Nephron progenitor cell (in vitro differentiated cells): ENCODE data around the gene EPN1.

ENCODE experiments used
- DNase-seq: peaks from one replicate; pipeline ENCODE4 v3.0.0; 2021
- H3K27ac Mint-ChIP-seq: 2 replicates; pipeline ENCODE4 v1.8.0; 2021; ENCODE audit warnings: mild to moderate bottlenecking, moderate library complexity, mixed read lengths
- H3K27me3 Mint-ChIP-seq: 2 replicates; pipeline ENCODE4 v1.8.0; 2021; ENCODE audit warnings: mild to moderate bottlenecking, low read depth, mixed read lengths; ENCODE audit not compliant: poor library complexity
- H3K36me3 Mint-ChIP-seq: 2 replicates; pipeline ENCODE4 v1.8.0; 2021; ENCODE audit warnings: low read depth, mixed read lengths
- H3K4me1 Mint-ChIP-seq: 2 replicates; pipeline ENCODE4 v1.8.0; 2021; ENCODE audit warnings: mixed read lengths
- H3K4me3 Mint-ChIP-seq: 2 replicates; pipeline ENCODE4 v1.8.0; 2021; ENCODE audit warnings: mild to moderate bottlenecking, moderate library complexity, mixed read lengths
- H3K9me3 Mint-ChIP-seq: 2 replicates; pipeline ENCODE4 v1.8.0; 2021; ENCODE audit warnings: mild to moderate bottlenecking, moderate library complexity, mixed read lengths
- TF ChIP-seq, protein P1 (sequence below): fragments of 200-600 bp; sonication (generic); IDR thresholded peaks from 2 replicates; pipeline ENCODE4 v1.5.0; 2021; ENCODE audit warnings: antibody characterized with exemption

The EPN1 gene

DNA sequence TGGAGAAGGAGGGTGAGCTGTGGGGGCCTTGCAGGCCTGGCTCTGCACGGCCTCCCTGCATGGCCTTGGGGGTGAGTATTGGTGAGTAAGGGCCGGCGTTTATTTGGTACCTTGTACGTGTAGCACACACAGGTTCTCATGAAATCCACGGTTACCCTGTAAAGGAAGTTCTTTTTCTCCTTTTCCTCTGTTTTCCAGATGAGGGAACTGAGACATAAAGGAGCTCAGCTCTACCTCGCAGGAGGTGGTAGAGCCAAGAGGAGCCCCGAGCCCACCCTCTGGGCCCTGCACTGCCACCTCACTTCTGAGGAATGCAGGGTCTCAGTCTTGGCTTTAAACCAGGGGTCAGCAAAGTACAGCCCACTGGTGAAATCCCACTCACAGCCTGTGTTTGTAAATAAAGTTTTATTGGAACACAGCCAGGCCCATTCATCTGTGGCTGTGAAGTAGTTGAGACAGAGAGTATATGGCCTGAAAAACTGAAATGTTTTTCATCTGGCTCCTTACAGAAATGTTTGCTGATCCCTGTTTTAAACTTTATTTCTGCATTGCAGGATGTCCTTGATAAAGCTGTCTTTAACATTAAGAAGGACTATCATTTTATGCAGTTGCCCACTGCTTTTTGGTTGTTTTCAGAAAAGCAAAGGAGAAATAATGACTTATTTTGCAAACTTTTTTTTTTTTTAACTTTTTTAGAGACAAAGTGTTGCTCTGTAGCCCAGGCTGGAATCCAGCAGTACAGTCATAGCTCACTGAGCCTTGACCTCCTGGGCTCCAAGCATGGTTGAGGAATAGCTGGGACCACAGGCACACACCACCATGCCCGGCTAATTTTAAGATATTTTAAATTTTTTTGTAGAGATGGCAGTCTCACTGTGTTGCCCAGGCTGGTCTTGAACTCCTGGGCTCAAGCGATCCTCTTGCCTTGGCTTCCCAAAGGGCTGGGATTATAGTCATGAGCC lies 6.4 kb downstream of the EPN1 start:
- no peak overlapping the region for H3K4me3 Mint-ChIP-seq

DNA sequence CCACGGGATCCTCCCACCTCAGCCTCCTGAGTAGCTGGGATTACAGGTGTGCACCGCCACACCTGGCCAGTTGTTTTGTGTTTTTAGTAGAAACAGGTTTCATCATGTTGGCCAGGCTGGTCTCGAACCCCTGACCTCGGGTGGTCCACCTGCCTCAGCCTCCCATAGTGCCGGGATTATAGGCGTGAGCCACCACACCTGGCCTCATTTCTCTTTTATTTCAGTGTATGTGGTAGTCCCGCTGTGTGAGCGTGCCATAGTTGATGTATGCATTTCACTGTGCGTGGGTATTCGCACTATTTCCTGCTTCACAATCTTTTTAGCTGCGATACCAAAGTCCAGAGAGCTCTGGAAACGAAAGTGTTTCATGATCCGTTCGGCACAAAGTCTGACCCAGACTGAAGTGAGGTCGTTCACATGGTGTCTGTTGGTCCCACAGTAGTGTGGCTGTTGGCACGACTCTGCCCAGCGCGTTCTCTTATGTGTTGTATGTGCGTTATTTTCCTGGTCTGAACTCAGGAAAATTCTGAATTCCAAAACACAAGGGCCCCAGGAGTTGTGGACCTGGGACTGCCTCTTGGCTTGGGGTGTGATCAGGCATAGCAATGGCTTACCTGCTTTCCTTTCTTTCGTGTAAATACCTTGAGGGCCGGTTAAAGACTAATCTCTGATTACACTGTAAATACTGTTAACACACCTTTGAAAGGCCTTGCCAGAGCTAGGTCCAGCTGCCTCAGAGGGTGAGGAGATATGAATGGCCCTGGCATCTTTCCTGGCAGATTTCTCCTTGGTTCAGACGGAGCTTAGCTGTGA lies 8.6 kb downstream of the EPN1 start:
- DNase-seq = no peak
- no peaks in the 10 kb centered on the region for H3K9me3 Mint-ChIP-seq
- peaks cover 3% of the 10 kb centered on the region for H3K27me3 Mint-ChIP-seq
- H3K36me3 Mint-ChIP-seq = peaks cover 31% of the 10 kb centered on the region
- peaks cover under 1% of the 10 kb centered on the region for H3K4me1 Mint-ChIP-seq
- TF ChIP-seq, protein P1, sequence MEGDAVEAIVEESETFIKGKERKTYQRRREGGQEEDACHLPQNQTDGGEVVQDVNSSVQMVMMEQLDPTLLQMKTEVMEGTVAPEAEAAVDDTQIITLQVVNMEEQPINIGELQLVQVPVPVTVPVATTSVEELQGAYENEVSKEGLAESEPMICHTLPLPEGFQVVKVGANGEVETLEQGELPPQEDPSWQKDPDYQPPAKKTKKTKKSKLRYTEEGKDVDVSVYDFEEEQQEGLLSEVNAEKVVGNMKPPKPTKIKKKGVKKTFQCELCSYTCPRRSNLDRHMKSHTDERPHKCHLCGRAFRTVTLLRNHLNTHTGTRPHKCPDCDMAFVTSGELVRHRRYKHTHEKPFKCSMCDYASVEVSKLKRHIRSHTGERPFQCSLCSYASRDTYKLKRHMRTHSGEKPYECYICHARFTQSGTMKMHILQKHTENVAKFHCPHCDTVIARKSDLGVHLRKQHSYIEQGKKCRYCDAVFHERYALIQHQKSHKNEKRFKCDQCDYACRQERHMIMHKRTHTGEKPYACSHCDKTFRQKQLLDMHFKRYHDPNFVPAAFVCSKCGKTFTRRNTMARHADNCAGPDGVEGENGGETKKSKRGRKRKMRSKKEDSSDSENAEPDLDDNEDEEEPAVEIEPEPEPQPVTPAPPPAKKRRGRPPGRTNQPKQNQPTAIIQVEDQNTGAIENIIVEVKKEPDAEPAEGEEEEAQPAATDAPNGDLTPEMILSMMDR = no peak
- H3K27ac Mint-ChIP-seq = peak overlapping the region; percentile 12
- H3K4me3 Mint-ChIP-seq = no peak overlapping the region

More for the DNA sequence above, 6.4 kb downstream of the EPN1 start:
- DNase-seq = no peak
- H3K27ac Mint-ChIP-seq = no peak overlapping the region
- no peaks in the 10 kb centered on the region for H3K9me3 Mint-ChIP-seq
- H3K27me3 Mint-ChIP-seq = peaks cover 3% of the 10 kb centered on the region
- H3K4me1 Mint-ChIP-seq = peaks cover 16% of the 10 kb centered on the region
- TF ChIP-seq, protein P1 = no peak
- H3K36me3 Mint-ChIP-seq = peaks cover 37% of the 10 kb centered on the region

DNA sequence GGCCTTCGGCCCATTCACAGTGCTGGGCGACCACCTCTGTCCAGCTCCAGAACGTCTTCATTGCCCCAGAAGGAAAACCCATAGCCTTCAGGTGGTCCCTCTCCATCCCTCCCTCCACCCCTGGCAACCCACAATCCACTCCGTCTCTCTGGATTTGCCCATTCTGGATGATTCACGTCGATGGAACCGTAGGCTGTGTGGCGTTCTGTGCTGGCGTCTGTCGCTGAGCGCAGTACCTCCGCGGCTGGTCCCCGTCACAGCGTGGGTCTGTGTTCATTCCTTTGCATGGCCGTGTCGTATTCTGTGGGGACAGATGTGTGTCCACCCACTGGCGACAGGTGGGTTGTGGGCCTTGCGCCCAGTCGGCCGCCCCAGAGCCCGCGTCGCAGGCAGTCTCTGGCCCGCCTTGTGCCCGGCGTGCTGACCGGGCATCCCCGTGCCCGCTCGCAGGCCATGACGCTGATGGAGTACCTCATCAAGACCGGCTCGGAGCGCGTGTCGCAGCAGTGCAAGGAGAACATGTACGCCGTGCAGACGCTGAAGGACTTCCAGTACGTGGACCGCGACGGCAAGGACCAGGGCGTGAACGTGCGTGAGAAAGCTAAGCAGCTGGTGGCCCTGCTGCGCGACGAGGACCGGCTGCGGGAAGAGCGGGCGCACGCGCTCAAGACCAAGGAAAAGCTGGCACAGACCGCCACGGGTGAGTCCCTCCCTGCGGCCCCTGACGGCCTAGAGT lies 10.1 kb downstream of the EPN1 start:
- peaks cover 13% of the 10 kb centered on the region for H3K4me1 Mint-ChIP-seq
- H3K27me3 Mint-ChIP-seq = peaks cover 3% of the 10 kb centered on the region
- no peak overlapping the region for H3K4me3 Mint-ChIP-seq
- TF ChIP-seq, protein P1 = no peak
- no peak for DNase-seq
- peaks cover 19% of the 10 kb centered on the region for H3K36me3 Mint-ChIP-seq
- no peaks in the 10 kb centered on the region for H3K9me3 Mint-ChIP-seq
- no peak overlapping the region for H3K27ac Mint-ChIP-seq

DNA sequence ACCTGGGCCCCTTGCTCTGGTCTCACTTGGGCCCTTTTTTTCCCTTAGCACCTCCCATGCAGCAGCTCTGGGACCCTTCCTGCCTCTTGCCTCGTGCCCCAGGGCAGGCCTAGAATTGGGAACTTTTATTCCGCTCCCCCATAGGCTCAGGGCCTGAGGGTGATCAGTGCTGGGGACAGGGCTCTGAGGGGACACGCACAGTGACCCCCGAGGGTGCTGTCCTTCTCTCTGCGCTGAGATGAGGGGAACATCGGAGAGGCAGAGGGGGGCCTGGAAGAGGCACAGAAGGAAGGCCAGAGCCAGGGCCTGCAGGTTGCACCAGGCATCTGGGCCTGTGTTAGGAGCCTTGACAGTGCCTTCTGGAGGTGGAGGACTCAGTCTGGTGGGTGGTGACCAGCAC lies 10.8 kb downstream of the EPN1 start:
- Mint-ChIP-seq H3K27ac (peak overlapping the region; percentile 79), H3K27me3 (peaks cover 3% of the 10 kb centered on the region), H3K36me3 (peaks cover 15% of the 10 kb centered on the region), H3K9me3 (no peaks in the 10 kb centered on the region), H3K4me3 (no peak overlapping the region), H3K4me1 (peaks cover 17% of the 10 kb centered on the region)
- no peak for DNase-seq
- TF ChIP-seq, protein P1 = no peak

DNA sequence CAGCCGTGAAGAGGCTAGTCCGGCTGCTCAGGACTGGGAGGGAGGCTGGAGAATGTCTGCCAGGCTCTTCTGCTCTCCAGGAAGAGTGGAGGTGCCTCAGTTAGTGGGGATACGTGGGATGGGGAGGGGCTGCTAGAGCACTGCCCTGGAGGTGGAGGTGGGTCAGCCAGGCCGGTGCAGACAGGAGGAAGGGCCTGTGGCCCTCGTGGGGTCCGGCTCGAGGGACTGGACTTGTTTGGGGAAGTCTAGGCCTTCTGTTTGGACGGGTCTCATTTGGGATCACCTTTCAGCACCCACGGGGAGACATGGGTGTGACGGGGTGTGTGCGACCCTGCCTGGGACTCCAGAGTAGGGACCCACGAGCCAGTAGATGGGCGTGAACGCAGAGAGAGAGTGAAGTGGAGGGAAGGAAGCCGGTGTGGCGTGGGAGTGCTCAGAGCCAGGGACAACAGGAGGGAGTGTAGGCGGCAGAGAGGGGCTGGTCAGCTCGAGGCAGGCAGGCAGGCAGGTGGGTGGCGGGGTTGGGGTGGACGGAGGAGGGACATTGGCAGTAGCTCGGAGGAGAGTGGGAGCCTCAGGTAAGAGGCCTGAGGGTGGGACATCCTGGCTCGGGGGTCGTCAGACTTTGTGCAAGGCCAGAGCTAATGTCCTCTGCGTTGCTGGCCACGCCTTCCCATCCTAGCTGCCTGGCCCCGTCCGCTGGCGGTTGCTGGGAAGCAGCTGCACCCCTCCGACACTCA lies 11.5 kb downstream of the EPN1 start:
- Mint-ChIP-seq H3K27ac (peak overlapping the region; percentile 97), H3K4me3 (no peak overlapping the region), H3K27me3 (peaks cover 3% of the 10 kb centered on the region), H3K9me3 (no peaks in the 10 kb centered on the region), H3K36me3 (peaks cover 15% of the 10 kb centered on the region), H3K4me1 (peaks cover 17% of the 10 kb centered on the region)
- TF ChIP-seq, protein P1 = no peak
- no peak for DNase-seq
